ACC112 (cell line): ENCODE data around the gene GABBR1.
"Not testable (repeated sequence)": the region's sequence is repeated elsewhere in the genome, so short reads cannot be mapped to it uniquely, and the experiment has no call there.

Experiments
- H2AFZ ChIP-seq: fragments of 200-600 bp; sonication (generic); one replicate; pipeline ENCODE4 v1.6.0; 2017; ENCODE audit warnings: antibody characterized with exemption, low read length; ENCODE audit not compliant: unreplicated experiment
- H3K27ac ChIP-seq: fragments of 200-600 bp; sonication (generic); 2 replicates; pipeline ENCODE4 v1.5.1; 2014; ENCODE audit warnings: low read depth, mild to moderate bottlenecking, antibody characterized with exemption, low read length, moderate library complexity
- H3K27me3 ChIP-seq: fragments of 200-600 bp; sonication (generic); 2 replicates; pipeline ENCODE4 v1.6.1; 2014; ENCODE audit warnings: mild to moderate bottlenecking, antibody characterized with exemption, low read length, moderate library complexity, mixed read lengths; ENCODE audit not compliant: insufficient read depth
- H3K36me3 ChIP-seq: fragments of 200-600 bp; sonication (generic); 2 replicates; pipeline ENCODE4 v1.6.1; 2016; ENCODE audit warnings: mild to moderate bottlenecking, antibody characterized with exemption, low read length, moderate library complexity, mixed read lengths; ENCODE audit not compliant: insufficient read depth
- H3K4me1 ChIP-seq: fragments of 200-600 bp; sonication (generic); one replicate; pipeline ENCODE4 v1.6.1; 2016; ENCODE audit warnings: low read length, mixed read lengths; ENCODE audit not compliant: insufficient read depth, unreplicated experiment, control insufficient read depth
- H3K4me3 ChIP-seq: fragments of 200-600 bp; sonication (generic); 2 replicates; pipeline ENCODE4 v1.5.1; 2014; ENCODE audit warnings: mild to moderate bottlenecking, low read depth, low read length
- H3K79me2 ChIP-seq: fragments of 200-600 bp; sonication (generic); one replicate; pipeline ENCODE4 v1.6.0; 2016; ENCODE audit warnings: low read length; ENCODE audit not compliant: control insufficient read depth, unreplicated experiment, insufficient read depth

GABBR1 gene

GRCh38 chr6:29671026-29671425, 38.0 kb upstream of the GABBR1 start:
- no peak overlapping the region for H2AFZ ChIP-seq
- H3K36me3 ChIP-seq = no peaks in the 10 kb centered on the region
- no peaks in the 10 kb centered on the region for H3K79me2 ChIP-seq
- no peak overlapping the region for H3K4me3 ChIP-seq
- H3K4me1 ChIP-seq = no peaks in the 10 kb centered on the region
- peaks cover 62% of the 10 kb centered on the region for H3K27me3 ChIP-seq
- no peak overlapping the region for H3K27ac ChIP-seq

- H2AFZ ChIP-seq = no peak overlapping the region
- H3K4me3 ChIP-seq = no peak overlapping the region
- H3K27ac ChIP-seq = no peak overlapping the region
Measured at GRCh38 chr6:29667158-29667557, 34.2 kb upstream of the GABBR1 start.

GRCh38 chr6:29666826-29667130, 33.8 kb upstream of the GABBR1 start:
- Histone ChIP-seq H3K36me3 (no peaks in the 10 kb centered on the region), H3K4me1 (no peaks in the 10 kb centered on the region), H3K27ac (no peak overlapping the region), H3K4me3 (no peak overlapping the region), H2AFZ (no peak overlapping the region), H3K79me2 (no peaks in the 10 kb centered on the region), H3K27me3 (peaks cover 75% of the 10 kb centered on the region)

More at GRCh38 chr6:29667158-29667557, 34.2 kb upstream of the GABBR1 start:
- no peaks in the 10 kb centered on the region for H3K36me3 ChIP-seq
- no peaks in the 10 kb centered on the region for H3K4me1 ChIP-seq
- H3K79me2 ChIP-seq = no peaks in the 10 kb centered on the region
- peaks cover 73% of the 10 kb centered on the region for H3K27me3 ChIP-seq

GRCh38 chr6:29665942-29666825, 33.2 kb upstream of the GABBR1 start:
- no peaks in the 10 kb centered on the region for H3K4me1 ChIP-seq

GRCh38 chr6:29663300-29664042, 30.5 kb upstream of the GABBR1 start:
- Histone ChIP-seq H2AFZ (no peak overlapping the region), H3K36me3 (no peaks in the 10 kb centered on the region), H3K4me1 (no peaks in the 10 kb centered on the region), H3K79me2 (no peaks in the 10 kb centered on the region), H3K27me3 (peaks cover 72% of the 10 kb centered on the region), H3K4me3 (no peak overlapping the region), H3K27ac (no peak overlapping the region)

More at GRCh38 chr6:29665942-29666825, 33.2 kb upstream of the GABBR1 start:
- Histone ChIP-seq H3K27ac (no peak overlapping the region), H2AFZ (no peak overlapping the region), H3K79me2 (no peaks in the 10 kb centered on the region), H3K27me3 (peaks cover 75% of the 10 kb centered on the region), H3K36me3 (no peaks in the 10 kb centered on the region), H3K4me3 (no peak overlapping the region)

- H3K4me1 ChIP-seq, H3K36me3 ChIP-seq, H3K27ac ChIP-seq, H2AFZ ChIP-seq, H3K4me3 ChIP-seq, H3K79me2 ChIP-seq: not testable (repeated sequence)
- H3K27me3 ChIP-seq = peaks cover 68% of the 10 kb centered on the region
Measured at GRCh38 chr6:29661502-29662141, 28.6 kb upstream of the GABBR1 start.

GRCh38 chr6:29661071-29661470, 28.1 kb upstream of the GABBR1 start:
- Histone ChIP-seq H3K27ac (no peak overlapping the region), H3K27me3 (peaks cover 68% of the 10 kb centered on the region), H3K79me2 (no peaks in the 10 kb centered on the region), H3K36me3 (no peaks in the 10 kb centered on the region), H3K4me3 (no peak overlapping the region), H3K4me1 (no peaks in the 10 kb centered on the region), H2AFZ (no peak overlapping the region)

- no peak within 1 kb of the TSS for H3K27ac ChIP-seq
- no peak within 1 kb of the TSS for H3K4me3 ChIP-seq
Measured at GRCh38 chr6:29656798-29657197, 23.8 kb upstream of the GABBR1 start, which contains the start of gene MOG. MOG (plus strand) TSS chr6:29657092; CDS start chr6:29657210, 118 bp downstream.

GRCh38 chr6:29656157-29656556, 23.2 kb upstream of the GABBR1 start:
- no peak overlapping the region for H2AFZ ChIP-seq
- no peak overlapping the region for H3K4me3 ChIP-seq
- H3K27me3 ChIP-seq = peaks cover 55% of the 10 kb centered on the region
- H3K79me2 ChIP-seq = no peaks in the 10 kb centered on the region
- no peaks in the 10 kb centered on the region for H3K4me1 ChIP-seq
- H3K36me3 ChIP-seq = no peaks in the 10 kb centered on the region
- H3K27ac ChIP-seq = no peak overlapping the region

More at GRCh38 chr6:29656798-29657197, 23.8 kb upstream of the GABBR1 start, which contains the start of gene MOG:
- H3K79me2 ChIP-seq = no peaks in the 10 kb centered on the region
- no peaks in the 10 kb centered on the region for H3K36me3 ChIP-seq
- H3K27me3 ChIP-seq = peaks cover 61% of the 10 kb centered on the region
- H2AFZ ChIP-seq = no peak within 1 kb of the TSS
- no peaks in the 10 kb centered on the region for H3K4me1 ChIP-seq

- peaks cover 50% of the 10 kb centered on the region for H3K27me3 ChIP-seq
- no peak overlapping the region for H3K27ac ChIP-seq
- no peaks in the 10 kb centered on the region for H3K79me2 ChIP-seq
- no peak overlapping the region for H2AFZ ChIP-seq
- no peak overlapping the region for H3K4me3 ChIP-seq
- H3K4me1 ChIP-seq = no peaks in the 10 kb centered on the region
- H3K36me3 ChIP-seq = no peaks in the 10 kb centered on the region
Measured at GRCh38 chr6:29655658-29656057, 22.7 kb upstream of the GABBR1 start.
